Epithelial cell of prostate (primary cell): Measurements from ENCODE around the gene LAMA2.

ENCODE experiments used
- DNase-seq: peaks from one replicate; pipeline ENCODE4 v3.0.0-alpha.2; 2011; ENCODE audit warnings: low read depth, low spot score
- H3K27ac ChIP-seq: fragments of 450-650 bp; 2 replicates; pipeline ENCODE4 v1.5.1; 2017; ENCODE audit warnings: mild to moderate bottlenecking

The LAMA2 gene

GRCh38 chr6:129393654-129394053, 510.7 kb downstream of the LAMA2 start:
- no peak for DNase-seq
- H3K27ac ChIP-seq: no peak overlapping the region

GRCh38 chr6:129398764-129399163, 515.8 kb downstream of the LAMA2 start:
- no peak for DNase-seq
- no peak overlapping the region for H3K27ac ChIP-seq

GRCh38 chr6:129402244-129402643, 519.3 kb downstream of the LAMA2 start:
- no peak for DNase-seq

GRCh38 chr6:129411092-129411491, 528.2 kb downstream of the LAMA2 start:
- H3K27ac ChIP-seq: no peak overlapping the region
- no peak for DNase-seq

More at GRCh38 chr6:129402244-129402643, 519.3 kb downstream of the LAMA2 start:
- no peak overlapping the region for H3K27ac ChIP-seq

GRCh38 chr6:129416337-129416990, 533.5 kb downstream of the LAMA2 start:
- H3K27ac ChIP-seq: no peak overlapping the region
- DNase-seq: no peak

- no peak overlapping the region for H3K27ac ChIP-seq
- DNase-seq: no peak
These were observed 534.6 kb downstream of the LAMA2 start for GRCh38 chr6:129417416-129418086.

GRCh38 chr6:129419324-129419723, 536.4 kb downstream of the LAMA2 start:
- no peak for DNase-seq
- no peak overlapping the region for H3K27ac ChIP-seq

- H3K27ac ChIP-seq: no peak overlapping the region
- DNase-seq: no peak
These were observed 543.4 kb downstream of the LAMA2 start for GRCh38 chr6:129426343-129426742.

- no peak overlapping the region for H3K27ac ChIP-seq
These were observed 547.0 kb downstream of the LAMA2 start for GRCh38 chr6:129429956-129430355.

GRCh38 chr6:129432738-129433137, 549.8 kb downstream of the LAMA2 start:
- no peak for DNase-seq
- no peak overlapping the region for H3K27ac ChIP-seq

More at GRCh38 chr6:129429956-129430355, 547.0 kb downstream of the LAMA2 start:
- no peak for DNase-seq

GRCh38 chr6:129434091-129434490, 551.2 kb downstream of the LAMA2 start:
- no peak for DNase-seq
- H3K27ac ChIP-seq: no peak overlapping the region

GRCh38 chr6:129440691-129441090, 557.8 kb downstream of the LAMA2 start:
- no peak for DNase-seq
- H3K27ac ChIP-seq: no peak overlapping the region

GRCh38 chr6:129444683-129445082, 561.7 kb downstream of the LAMA2 start:
- no peak for DNase-seq
- no peak overlapping the region for H3K27ac ChIP-seq

GRCh38 chr6:129446272-129447197, 563.6 kb downstream of the LAMA2 start:
- DNase-seq: no peak
- no peak overlapping the region for H3K27ac ChIP-seq

- no peak overlapping the region for H3K27ac ChIP-seq
- DNase-seq: no peak
These were observed 564.2 kb downstream of the LAMA2 start for GRCh38 chr6:129447198-129447565.

- H3K27ac ChIP-seq: no peak overlapping the region
- DNase-seq: no peak
These were observed 566.0 kb downstream of the LAMA2 start for GRCh38 chr6:129448965-129449364.

- DNase-seq: no peak
- no peak overlapping the region for H3K27ac ChIP-seq
These were observed 568.2 kb downstream of the LAMA2 start for GRCh38 chr6:129451187-129451586.

GRCh38 chr6:129453073-129453472, 570.1 kb downstream of the LAMA2 start:
- H3K27ac ChIP-seq: no peak overlapping the region
- DNase-seq: no peak

- no peak for DNase-seq
- no peak overlapping the region for H3K27ac ChIP-seq
These were observed 571.5 kb downstream of the LAMA2 start for GRCh38 chr6:129454488-129454887.

GRCh38 chr6:129455126-129455769, 572.3 kb downstream of the LAMA2 start:
- DNase-seq: no peak
- H3K27ac ChIP-seq: no peak overlapping the region
